PC-3 (cell line): ENCODE results near the gene ARF1. TPM values are rescaled to one million over a fixed set of nuclear protein-coding genes. Genes with fewer than 3 reads are reported as not detected.

Source experiments
- ATAC-seq: fragments of 200-7000 bp; cut with Tn5 transposase; 2 replicates; pipeline ENCODE4 v1.9.1; 2020; ENCODE audit warnings: mild to moderate bottlenecking, moderate library complexity
- BruUV-seq: library from RNA; stranded (reverse); fragments of 400-500 nt; replicated peaks from 2 replicates; lab custom pipeline; 2021; lab: Mats Ljungman, UMichigan
- CTCF ChIA-PET: fragments of 300-600 bp; sonication (Branson Sonifier 250); formaldehyde crosslinking; loops from one replicate; lab custom pipeline; 2022; ENCODE audit warnings: antibody characterized with exemption; lab: Charles Lee
- POLR2A ChIA-PET: fragments of 300-600 bp; sonication (Branson Sonifier 250); formaldehyde crosslinking; loops from one replicate; lab custom pipeline; 2022; ENCODE audit warnings: antibody characterized with exemption; ENCODE audit not compliant: unreplicated experiment; lab: Charles Lee
- DNase-seq: peaks from one replicate; pipeline ENCODE4 v3.0.0-alpha.2; 2015
- H2AFZ ChIP-seq: fragments of 300-600 bp; sonication (generic); 2 replicates; pipeline ENCODE4 v1.6.0; 2016; ENCODE audit warnings: antibody characterized with exemption, low read length
- H3F3A ChIP-seq: fragments of 300-600 bp; sonication (generic); one replicate; pipeline ENCODE4 v1.6.0; 2017; ENCODE audit warnings: antibody characterized with exemption, low read length, control low read depth, mild to moderate bottlenecking; ENCODE audit not compliant: unreplicated experiment
- H3K27ac ChIP-seq: fragments of 300-600 bp; sonication (generic); 2 replicates; pipeline ENCODE4 v1.5.1; 2016; ENCODE audit warnings: mild to moderate bottlenecking, low read length
- H3K27me3 ChIP-seq: fragments of 300-600 bp; sonication (generic); 2 replicates; pipeline ENCODE4 v1.6.1; 2016; ENCODE audit warnings: low read length, mixed read lengths
- H3K36me3 ChIP-seq: fragments of 300-600 bp; sonication (generic); 2 replicates; pipeline ENCODE4 v1.6.1; 2016; ENCODE audit warnings: low read depth, mixed run types, low read length, mixed read lengths
- H3K4me1 ChIP-seq: fragments of 300-600 bp; sonication (generic); 2 replicates; pipeline ENCODE4 v1.5.1; 2016; ENCODE audit warnings: low read length; ENCODE audit not compliant: insufficient read depth
- H3K4me2 ChIP-seq: fragments of 300-600 bp; sonication (generic); 2 replicates; pipeline ENCODE4 v1.6.0; 2016; ENCODE audit warnings: low read length
- H3K4me3 ChIP-seq: fragments of 300-600 bp; sonication (generic); 2 replicates; pipeline ENCODE4 v1.5.1; 2016; ENCODE audit warnings: mild to moderate bottlenecking, low read length, mixed read lengths
- H3K79me2 ChIP-seq: fragments of 300-600 bp; sonication (generic); 2 replicates; pipeline ENCODE4 v1.6.1; 2017; ENCODE audit warnings: low read length, mixed read lengths
- H3K9ac ChIP-seq: fragments of 300-600 bp; sonication (generic); 2 replicates; pipeline ENCODE4 v1.6.0; 2016; ENCODE audit warnings: mild to moderate bottlenecking, low read length
- H3K9me2 ChIP-seq: fragments of 300-600 bp; sonication (generic); replicated peaks from 2 replicates; pipeline ENCODE4 v1.6.1; 2016; ENCODE audit warnings: mixed run types, low read length, mixed read lengths
- H3K9me3 ChIP-seq: fragments of 300-600 bp; sonication (generic); 2 replicates; pipeline ENCODE4 v1.6.1; 2016; ENCODE audit warnings: low read length, mixed read lengths
- H4K20me1 ChIP-seq: fragments of 300-600 bp; sonication (generic); 2 replicates; pipeline ENCODE4 v1.6.1; 2016; ENCODE audit warnings: low read length, mixed read lengths
- CTCF ChIP-seq: fragments of 300-600 bp; sonication (generic); conservative IDR thresholded peaks from 2 replicates; pipeline ENCODE4 v1.5.1; 2017; ENCODE audit warnings: antibody characterized with exemption, low read depth, mild to moderate bottlenecking, low read length
- EZH2 ChIP-seq: fragments of 300-600 bp; sonication (generic); IDR thresholded peaks from one replicate; pipeline ENCODE4 v1.6.1; 2017; ENCODE audit warnings: antibody characterized with exemption, mild to moderate bottlenecking, low read length; ENCODE audit not compliant: unreplicated experiment
- EZH2phosphoT487 ChIP-seq: fragments of 300-600 bp; sonication (generic); IDR thresholded peaks from 2 replicates; pipeline ENCODE4 v1.6.1; 2018; ENCODE audit warnings: mild to moderate bottlenecking, antibody characterized with exemption, low read length, borderline replicate concordance
- intact Hi-C: fragments of 100-400 bp; cut with micrococcal nuclease; formaldehyde crosslinking; loops from 2 replicates; pipeline ENCODE4 v1.9.0; 2023
- total RNA-seq: library from RNA; depleted of rRNA; stranded (reverse); fragments of >200 nt; gene quantifications from 2 replicates; pipeline ENCODE4 v1.2.3, GENCODE V29; 2014

Gene ARF1
- total RNA-seq, 1 experiment from 2014 or later = 688 TPM

GRCh38 chr1:228036701-228037231 lies 45.7 kb upstream of the ARF1 start:
- no peaks in the 10 kb centered on the region for H3F3A ChIP-seq
- no peak overlapping the region for H2AFZ ChIP-seq
- H3K27ac ChIP-seq = no peak overlapping the region
- no peak overlapping the region for H3K4me3 ChIP-seq
- no peaks in the 10 kb centered on the region for H3K36me3 ChIP-seq
- ATAC-seq = peak; percentile 30; the same call in 1 of the 2 replicates
- no peaks in the 10 kb centered on the region for H3K79me2 ChIP-seq
- ChIA-PET POLR2A (no interaction called here), CTCF (interaction anchor here (0.6 kb wide), 1 partner anchor 31 kb away, joined by 3 read pairs; no protein-coding TSS in a partner anchor)
- H3K4me1 ChIP-seq = no peaks in the 10 kb centered on the region
- BruUV-seq = no TSS peak
- H3K9ac ChIP-seq = no peak overlapping the region
- H3K4me2 ChIP-seq = no peak overlapping the region
- TF ChIP-seq CTCF = no peak
- no peak for TF ChIP-seq EZH2phosphoT487
- TF ChIP-seq EZH2 = no peak
- H4K20me1 ChIP-seq = no peaks in the 10 kb centered on the region
- intact Hi-C loops = no loop called here
- DNase-seq = no peak
- peaks cover 4% of the 10 kb centered on the region; the same call in 1 of the 2 replicates for H3K27me3 ChIP-seq
- H3K9me3 ChIP-seq = peaks cover 7% of the 10 kb centered on the region
- no peaks in the 10 kb centered on the region for H3K9me2 ChIP-seq

- Histone ChIP-seq H3K9me3 (peaks cover 7% of the 10 kb centered on the region), H4K20me1 (no peaks in the 10 kb centered on the region), H3K9me2 (no peaks in the 10 kb centered on the region), H3K4me2 (no peak overlapping the region), H3F3A (no peaks in the 10 kb centered on the region), H3K4me1 (peaks cover 1% of the 10 kb centered on the region; the same call in 1 of the 2 replicates), H3K4me3 (no peak overlapping the region), H3K27me3 (peaks cover 4% of the 10 kb centered on the region; the same call in 1 of the 2 replicates), H3K79me2 (no peaks in the 10 kb centered on the region), H3K9ac (no peak overlapping the region), H3K27ac (no peak overlapping the region), H2AFZ (no peak overlapping the region), H3K36me3 (no peaks in the 10 kb centered on the region)
- CTCF ChIA-PET = no interaction called here
- no TSS peak for BruUV-seq
- no peak for DNase-seq
- ATAC-seq = no peak
- TF ChIP-seq EZH2 (no peak), CTCF (no peak), EZH2phosphoT487 (no peak)
- POLR2A ChIA-PET = no interaction called here
- intact Hi-C loops = no loop called here
These were observed 44.8 kb upstream of the ARF1 start for GRCh38 chr1:228037401-228038386.
